Stomach (tissue), 9 donors: ENCODE results near the gene LTF. TPM values are rescaled to one million over a fixed set of nuclear protein-coding genes. Genes with fewer than 3 reads are reported as not detected.

Experiments
- DNase-seq, 2 donors: peaks; one replicate each; pipeline versions ENCODE4 v3.0.0 to v3.0.0-alpha.2; 2013 to 2019
- H3K27ac ChIP-seq, 5 donors: fragments of 200-600 bp in 4 of 5; sonication (generic) in 4 of 5; one replicate each; pipeline ENCODE4 v1.5.1; 2013 to 2019; ENCODE audit warnings: mild to moderate bottlenecking in 1 of 5, moderate library complexity in 1 of 5
- H3K27me3 ChIP-seq, 3 donors: fragments of 200-600 bp; sonication (generic); one replicate each; pipeline ENCODE4 v1.5.1; 2017 to 2019; ENCODE audit warnings: mixed run types in 1 of 3
- H3K36me3 ChIP-seq, 4 donors: fragments of 200-600 bp; sonication (generic); 1 replicate in 3 of 4; 2 replicates in 1 of 4; pipeline ENCODE4 v1.5.1; 2016 to 2019
- H3K4me1 ChIP-seq, 4 donors: fragments of 200-600 bp; sonication (generic); one replicate each; pipeline ENCODE4 v1.5.1; 2016 to 2019
- H3K4me3 ChIP-seq, 4 donors: fragments of 200-600 bp; sonication (generic) in 3 of 4; one replicate each; pipeline ENCODE4 v1.5.1; 2016 to 2019; ENCODE audit warnings: mild to moderate bottlenecking in 1 of 4
- H3K9me3 ChIP-seq, 4 donors: fragments of 200-600 bp; sonication (generic); one replicate each; pipeline ENCODE4 v1.5.1; 2016 to 2019
- CTCF ChIP-seq, 7 experiments: fragments of 450-650 bp in 4 of 7; fragments of 200-600 bp in 3 of 7; sonication (generic) in 3 of 7; IDR thresholded peaks; one replicate each; pipeline ENCODE4 v1.5.1; 2016 to 2019; ENCODE audit warnings: antibody characterized with exemption in 7 of 7, control low read depth in 2 of 7, mild to moderate bottlenecking in 1 of 7
- EP300 ChIP-seq: sonication (generic); formaldehyde crosslinking; IDR thresholded peaks from one replicate; pipeline ENCODE4 v1.6.1; 2017; ENCODE audit warnings: antibody characterized with exemption
- POLR2A ChIP-seq, 4 donors: fragments of 450-650 bp; IDR thresholded peaks; one replicate each; pipeline ENCODE4 v1.6.1; 2016; ENCODE audit warnings: antibody characterized with exemption in 4 of 4, control low read depth in 2 of 4, mild to moderate bottlenecking in 1 of 4, moderate library complexity in 1 of 4
- POLR2AphosphoS5 ChIP-seq, 3 donors: sonication (generic); formaldehyde crosslinking; IDR thresholded peaks; one replicate each; pipeline ENCODE4 v1.6.1; 2016; ENCODE audit warnings: antibody characterized with exemption in 3 of 3
- WGBS, 5 donors: extraction: QIAGEN DNeasy Blood & Tissue Kit in 3 of 5; methylation state at CpG; one replicate each; pipeline versions ENCODE4 v1.1.5 to v1.1.7; 2013 to 2018; 5-methylcytosine and 5-hydroxymethylcytosine counted together
- intact Hi-C: fragments of 100-400 bp; cut with DNase I; formaldehyde crosslinking; loops from one replicate; pipeline ENCODE4 v1.15.1; 2023; ENCODE audit warnings: low total_unique reads
- polyA plus RNA-seq, 3 donors: library from polyadenylated mRNA; stranded (reverse); fragments of 200-250 nt; gene quantifications; one replicate each; pipeline ENCODE4 v1.2.3, GENCODE V29; 2013
- total RNA-seq, 5 donors: library from RNA; depleted of rRNA; stranded (reverse); fragments of >200 nt; gene quantifications; one replicate each; pipeline versions ENCODE4 v1.1.0 to v1.2.3, GENCODE V29; 2014 to 2016
- donor health status: healthy with polysubstance abuse.
- donor health status: Bipolar disorder and iron deficiency.
- donor health status: healthy.

The LTF gene
- total and polyA plus RNA-seq, 8 donors, result 0.58 to 1,112 (median 106) TPM

- WGBS, 5 donors, result 93 to 95% (median 94%) methylated on average over 7 of the region's 7 CpGs
Observed at GRCh38 chr3:46408853-46409252, 55.9 kb downstream of the LTF start.

GRCh38 chr3:46407970-46408369, 56.7 kb downstream of the LTF start:
- WGBS, 5 donors, result 53 to 75% (median 65%) methylated on average over 7 of the region's 7 CpGs
- Histone ChIP-seq H3K9me3 (no peaks in the 10 kb centered on the region), H3K36me3 (peaks cover 0 to 6% (median 0%) of the 10 kb centered on the region in 4 donors), H3K27ac (peak overlapping the region in 4 of 5 donors; percentile 80 to 85 (median 81)), H3K4me1 (peaks cover 19 to 48% (median 37%) of the 10 kb centered on the region in 4 donors), H3K4me3 (peak overlapping the region in 3 of 4 donors; percentile 7 to 40 (median 31)), H3K27me3 (no peaks in the 10 kb centered on the region)
- intact Hi-C loops, result no loop called here
- TF ChIP-seq POLR2A (IDR thresholded peaks at IDR 0.05), result no peak
- TF ChIP-seq POLR2AphosphoS5 (IDR thresholded peaks at IDR 0.05), result no peak
- TF ChIP-seq EP300, result no peak
- TF ChIP-seq CTCF (IDR thresholded peaks at IDR 0.05), result no peak
- DNase-seq, result no peak

More at GRCh38 chr3:46408853-46409252, 55.9 kb downstream of the LTF start:
- peaks cover 0 to 6% (median 0%) of the 10 kb centered on the region in 4 donors for H3K36me3 ChIP-seq
- H3K9me3 ChIP-seq, result no peaks in the 10 kb centered on the region
- no peaks in the 10 kb centered on the region for H3K27me3 ChIP-seq
- no peak for TF ChIP-seq POLR2AphosphoS5 (IDR thresholded peaks at IDR 0.05)
- no peak for DNase-seq
- H3K4me3 ChIP-seq, result no peak overlapping the region
- H3K4me1 ChIP-seq, result peaks cover 19 to 48% (median 37%) of the 10 kb centered on the region in 4 donors
- intact Hi-C loops, result no loop called here
- no peak overlapping the region for H3K27ac ChIP-seq

- no peaks in the 10 kb centered on the region for H3K27me3 ChIP-seq
- peak within 1 kb of the TSS; percentile 80 to 90 (median 81) for H3K27ac ChIP-seq
- peak within 1 kb of the TSS; percentile 7 to 40 (median 34) for H3K4me3 ChIP-seq
- 23 to 35% (median 28%) methylated on average over 20 of the region's 20 CpGs for WGBS, 5 donors
- peaks cover 19 to 48% (median 37%) of the 10 kb centered on the region in 4 donors for H3K4me1 ChIP-seq
- H3K9me3 ChIP-seq, result no peaks in the 10 kb centered on the region
- H3K36me3 ChIP-seq, result peaks cover 0 to 6% (median 0%) of the 10 kb centered on the region in 4 donors
- peak; percentile 84 to 92 for DNase-seq
- intact Hi-C loops, result no loop called here
- TF ChIP-seq POLR2A (IDR thresholded peaks at IDR 0.05) (no peak), EP300 (no peak), POLR2AphosphoS5 (IDR thresholded peaks at IDR 0.05) (peak in 2 of 3 donors; percentile 66 to 67), CTCF (IDR thresholded peaks at IDR 0.05) (no peak)
Observed at GRCh38 chr3:46406788-46407611, 57.7 kb downstream of the LTF start, which contains the start of the genes CCR5AS and CCRL2. Gene CCR5AS (minus strand): TSS chr3:46407066. Gene CCRL2 (plus strand): TSS chr3:46407259. CDS start chr3:46408080, 821 bp downstream.

GRCh38 chr3:46406443-46406787, 58.3 kb downstream of the LTF start:
- Histone ChIP-seq H3K4me3 (peak overlapping the region in 1 of 4 donors; percentile 40), H3K36me3 (peaks cover 0 to 6% (median 0%) of the 10 kb centered on the region in 4 donors), H3K9me3 (no peaks in the 10 kb centered on the region), H3K27me3 (no peaks in the 10 kb centered on the region), H3K4me1 (peaks cover 19 to 48% (median 37%) of the 10 kb centered on the region in 4 donors), H3K27ac (peak overlapping the region; percentile 80 to 90 (median 81))
- intact Hi-C loops, result no loop called here
- TF ChIP-seq POLR2A (IDR thresholded peaks at IDR 0.05), result no peak
- no peak for TF ChIP-seq EP300
- no peak for TF ChIP-seq POLR2AphosphoS5 (IDR thresholded peaks at IDR 0.05)
- no peak for TF ChIP-seq CTCF (IDR thresholded peaks at IDR 0.05)
- 64 to 79% (median 70%) methylated on average over 4 of the region's 4 CpGs for WGBS, 5 donors
- no peak for DNase-seq
